ENCODE data around the gene SHANK3. TPM values are rescaled to one million over a fixed set of nuclear protein-coding genes. Genes with fewer than 3 reads are reported as not detected.

The SHANK3 gene
- polyA plus RNA-seq (1.00 to 1.8 TPM (median 1.6 TPM) in 3 replicates), polyA minus RNA-seq (1.0 to 4.2 TPM (median 1.3 TPM) in 3 replicates)
- 0.60 TPM for polyA plus RNA-seq (2011; ENCODE audit: low read depth)
- polyA plus RNA-seq (2011; cell fraction: cytosol; rRNA removed) = 0.69 and 2.0 TPM in 2 replicates
- polyA plus RNA-seq (2011; cell fraction: nucleus; rRNA removed) = 3.9 and 7.2 TPM in 2 replicates
- 0.93 and 3.8 TPM in 2 replicates for polyA plus RNA-seq (2012; ENCODE audit: low replicate concordance)
- 3.6 TPM for polyA minus RNA-seq (2011; cell fraction: cytosol; rRNA and poly(A)+ RNA removed)
- polyA minus RNA-seq (2011; cell fraction: nucleus; rRNA and poly(A)+ RNA removed) = 3.8 and 4.0 TPM in 2 replicates

- Histone ChIP-seq H3K4me3 (ENCODE audit: control insufficient read depth in 2 of 3, extremely low read depth in 1 of 3, insufficient read depth in 2 of 3, low read depth in 1 of 3, low read length in 3 of 3) (peak within 1 kb of the TSS in 1 of 3 experiments; percentile 39), H3K27me3 (ENCODE audit: control insufficient read depth, extremely low read depth, insufficient read depth, low read length) (peaks cover 21% of the 10 kb centered on the region), H2AFZ (ENCODE audit: control insufficient read depth, low read length) (no peak within 1 kb of the TSS), H3K36me3 (ENCODE audit: control insufficient read depth in 2 of 2, extremely low read depth in 1 of 2, insufficient read depth in 2 of 2, low read length in 2 of 2) (no peaks in the 10 kb centered on the region), H3K27ac (ENCODE audit: control insufficient read depth, insufficient read depth, low read length) (no peak within 1 kb of the TSS), H3K4me1 (ENCODE audit: control insufficient read depth, extremely low read depth, insufficient read depth, low read length) (peaks cover 6% of the 10 kb centered on the region), H3K9ac (ENCODE audit: control insufficient read depth, extremely low read depth, insufficient read depth, low read length) (no peak within 1 kb of the TSS), H3K4me2 (ENCODE audit: control insufficient read depth, extremely low read depth, insufficient read depth, low read depth, low read length) (peak within 1 kb of the TSS; percentile 27), H3K79me2 (ENCODE audit: control insufficient read depth, insufficient read depth, low read length) (no peaks in the 10 kb centered on the region), H3K9me3 (ENCODE audit: control insufficient read depth, low read depth, low read length) (no peaks in the 10 kb centered on the region), H4K20me1 (ENCODE audit: control insufficient read depth, extremely low read depth, insufficient read depth, low read length) (no peaks in the 10 kb centered on the region), H3K9me1 (ENCODE audit: control insufficient read depth, extremely low read depth, insufficient read depth, low read length) (no peaks in the 10 kb centered on the region)
- no peak for FAIRE-seq
- no peak for DNase-seq (ENCODE audit: low read depth, low spot score)
- dilution Hi-C loops (cut with MboI; ENCODE audit: extremely low pct_ligation_motif_present, low sequenced_read_pairs) = no loop called here
- TF ChIP-seq, protein P1, sequence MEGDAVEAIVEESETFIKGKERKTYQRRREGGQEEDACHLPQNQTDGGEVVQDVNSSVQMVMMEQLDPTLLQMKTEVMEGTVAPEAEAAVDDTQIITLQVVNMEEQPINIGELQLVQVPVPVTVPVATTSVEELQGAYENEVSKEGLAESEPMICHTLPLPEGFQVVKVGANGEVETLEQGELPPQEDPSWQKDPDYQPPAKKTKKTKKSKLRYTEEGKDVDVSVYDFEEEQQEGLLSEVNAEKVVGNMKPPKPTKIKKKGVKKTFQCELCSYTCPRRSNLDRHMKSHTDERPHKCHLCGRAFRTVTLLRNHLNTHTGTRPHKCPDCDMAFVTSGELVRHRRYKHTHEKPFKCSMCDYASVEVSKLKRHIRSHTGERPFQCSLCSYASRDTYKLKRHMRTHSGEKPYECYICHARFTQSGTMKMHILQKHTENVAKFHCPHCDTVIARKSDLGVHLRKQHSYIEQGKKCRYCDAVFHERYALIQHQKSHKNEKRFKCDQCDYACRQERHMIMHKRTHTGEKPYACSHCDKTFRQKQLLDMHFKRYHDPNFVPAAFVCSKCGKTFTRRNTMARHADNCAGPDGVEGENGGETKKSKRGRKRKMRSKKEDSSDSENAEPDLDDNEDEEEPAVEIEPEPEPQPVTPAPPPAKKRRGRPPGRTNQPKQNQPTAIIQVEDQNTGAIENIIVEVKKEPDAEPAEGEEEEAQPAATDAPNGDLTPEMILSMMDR (optimal IDR thresholded peaks at IDR 0.05 in 1 of 3, IDR thresholded peaks at IDR 0.05 in 1 of 3, conservative IDR thresholded peaks at IDR 0.05 in 1 of 3; ENCODE audit: extremely low read depth in 1 of 3, insufficient read depth in 2 of 3, low read length in 3 of 3) = no peak
- no peak for TF ChIP-seq EZH2 (IDR thresholded peaks at IDR 0.05; ENCODE audit: low read length)
Measured at GRCh38 chr22:50672471-50673230, at the start of gene SHANK3. TSS of gene SHANK3 (plus strand) at chr22:50672823.

DNA sequence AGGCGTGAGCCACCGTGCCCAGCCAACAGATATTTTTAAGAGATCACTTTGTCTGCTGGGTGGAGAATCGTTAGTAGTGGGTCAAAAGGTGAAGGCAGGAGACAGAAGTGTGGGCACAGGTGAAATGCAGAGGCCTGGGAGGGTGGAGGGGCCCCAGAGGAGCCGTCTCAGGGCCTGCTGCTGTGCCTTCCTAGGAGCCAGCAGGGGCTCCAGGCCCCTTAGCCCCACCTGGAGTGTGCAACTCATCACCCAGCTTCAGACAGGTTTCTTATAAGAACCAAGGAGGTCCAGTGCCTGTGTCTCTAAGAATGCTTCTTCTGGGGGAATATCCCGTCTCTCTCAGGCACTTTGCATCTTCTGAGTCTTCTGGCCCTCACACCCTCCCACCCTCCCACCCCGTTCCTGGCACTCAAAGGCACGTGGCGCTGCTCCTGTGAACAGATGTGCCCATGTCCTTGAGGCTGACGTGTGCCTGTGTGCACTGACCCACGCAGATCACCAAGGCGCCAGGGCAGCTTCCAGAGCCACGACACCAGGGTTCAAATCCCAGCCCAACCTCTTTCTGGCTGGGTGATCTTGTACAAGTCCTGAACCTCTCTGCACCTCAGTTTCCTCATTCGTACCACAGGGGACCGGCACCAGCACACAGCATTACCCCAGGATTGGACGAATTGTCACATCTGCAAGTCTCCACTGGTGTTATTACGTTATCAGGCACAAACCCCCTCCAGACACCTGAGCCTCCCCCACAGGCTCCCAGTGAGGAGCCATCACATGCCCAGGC is 48.1 kb upstream of the SHANK3 start:
- no peaks in the 10 kb centered on the region for H3K27me3 ChIP-seq (ENCODE audit: control insufficient read depth, extremely low read depth, insufficient read depth, low read length)

More for the DNA sequence above, 48.1 kb upstream of the SHANK3 start:
- no peak for DNase-seq (ENCODE audit: low read depth, low spot score)
- Histone ChIP-seq H3K79me2 (ENCODE audit: control insufficient read depth, insufficient read depth, low read length) (peaks cover 11% of the 10 kb centered on the region), H3K36me3 (ENCODE audit: control insufficient read depth in 2 of 2, extremely low read depth in 1 of 2, insufficient read depth in 2 of 2, low read length in 2 of 2) (peaks cover 0 to 9% of the 10 kb centered on the region in 2 experiments), H3K4me3 (ENCODE audit: control insufficient read depth in 2 of 3, extremely low read depth in 1 of 3, insufficient read depth in 2 of 3, low read depth in 1 of 3, low read length in 3 of 3) (no peak overlapping the region), H3K4me1 (ENCODE audit: control insufficient read depth, extremely low read depth, insufficient read depth, low read length) (peaks cover 44% of the 10 kb centered on the region), H3K9ac (ENCODE audit: control insufficient read depth, extremely low read depth, insufficient read depth, low read length) (no peak overlapping the region), H4K20me1 (ENCODE audit: control insufficient read depth, extremely low read depth, insufficient read depth, low read length) (no peaks in the 10 kb centered on the region), H2AFZ (ENCODE audit: control insufficient read depth, low read length) (no peak overlapping the region), H3K9me1 (ENCODE audit: control insufficient read depth, extremely low read depth, insufficient read depth, low read length) (no peaks in the 10 kb centered on the region), H3K9me3 (ENCODE audit: control insufficient read depth, low read depth, low read length) (no peaks in the 10 kb centered on the region), H3K4me2 (ENCODE audit: control insufficient read depth, extremely low read depth, insufficient read depth, low read depth, low read length) (no peak overlapping the region), H3K27ac (ENCODE audit: control insufficient read depth, insufficient read depth, low read length) (no peak overlapping the region)
- dilution Hi-C loops (cut with MboI; ENCODE audit: extremely low pct_ligation_motif_present, low sequenced_read_pairs) = no loop called here
- FAIRE-seq = no peak
- no peak for TF ChIP-seq EZH2 (IDR thresholded peaks at IDR 0.05; ENCODE audit: low read length)
